ENCODE data around the gene TSLP.

Gene TSLP

DNA sequence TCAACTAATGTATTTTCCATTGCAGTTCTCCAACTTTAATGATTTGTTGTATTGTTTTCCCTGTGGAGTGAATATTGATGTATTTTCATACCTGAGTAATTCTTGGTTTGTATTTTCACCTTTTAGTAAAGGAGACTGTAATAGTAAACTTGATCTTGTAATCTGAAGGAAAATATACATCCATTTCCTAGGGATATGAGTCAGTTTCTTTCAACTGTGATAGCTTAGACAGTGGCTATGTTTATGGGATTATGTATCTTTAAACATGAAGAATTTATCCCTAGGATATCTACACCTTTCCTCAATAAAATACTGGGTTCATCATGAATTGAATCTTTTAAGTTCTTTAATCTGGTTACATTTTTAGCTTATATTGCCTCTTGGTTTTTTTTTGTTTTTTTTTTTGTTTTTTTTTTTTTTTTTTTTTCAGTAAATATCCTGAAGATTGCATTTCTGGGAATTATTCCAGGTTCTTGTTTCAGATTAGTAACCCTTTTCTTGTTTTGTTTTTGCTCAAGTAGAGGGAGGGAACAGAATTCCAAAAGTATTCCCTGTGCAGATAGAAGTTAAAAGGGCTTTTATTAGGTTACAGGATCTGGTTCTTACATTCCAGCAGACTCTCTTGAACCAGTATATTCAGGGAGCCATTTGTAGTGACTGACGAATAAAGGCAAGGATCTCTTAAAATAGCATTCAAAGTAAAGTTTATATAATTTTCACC lies 27.7 kb downstream of the TSLP start:
- no peak for DNase-seq

DNA sequence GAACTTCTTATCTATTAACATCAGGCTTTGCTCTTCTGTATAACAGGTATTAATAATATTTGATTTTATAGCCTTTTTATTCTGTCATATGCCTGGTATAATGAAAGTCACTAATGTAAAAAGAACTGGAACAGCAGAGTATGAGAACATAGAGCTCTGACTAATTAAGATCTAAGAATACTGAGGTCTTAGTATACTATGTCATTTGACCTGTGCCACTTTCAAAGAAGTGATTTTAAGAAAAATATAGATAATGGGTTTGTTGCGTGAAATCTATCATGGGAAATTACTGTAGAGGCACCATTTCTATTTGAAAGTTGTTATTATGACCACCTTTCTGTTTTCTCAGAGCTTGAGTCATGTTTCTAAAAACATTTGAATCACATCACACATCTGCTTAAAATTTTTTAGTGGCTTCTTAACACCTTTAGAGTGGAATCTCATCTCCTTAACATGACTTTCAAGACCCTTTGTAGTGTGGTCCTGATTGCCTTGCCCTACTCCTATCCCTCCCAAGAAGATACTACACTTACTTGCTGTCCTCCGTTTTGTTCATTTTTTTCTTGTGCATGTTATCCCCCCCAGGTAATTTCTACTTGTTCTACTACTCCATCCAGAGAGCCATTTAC lies 34.9 kb downstream of the TSLP start:
- DNase-seq, result no peak

GRCh38 chr5:111107371-111107770 lies 35.9 kb downstream of the TSLP start:
- DNase-seq, result no peak

- no peak for DNase-seq
These were observed 40.4 kb downstream of the TSLP start for GRCh38 chr5:111111956-111112355.

GRCh38 chr5:111113678-111114077 lies 42.2 kb downstream of the TSLP start:
- DNase-seq, result no peak

GRCh38 chr5:111115229-111115628 lies 43.7 kb downstream of the TSLP start:
- DNase-seq, result no peak

DNA sequence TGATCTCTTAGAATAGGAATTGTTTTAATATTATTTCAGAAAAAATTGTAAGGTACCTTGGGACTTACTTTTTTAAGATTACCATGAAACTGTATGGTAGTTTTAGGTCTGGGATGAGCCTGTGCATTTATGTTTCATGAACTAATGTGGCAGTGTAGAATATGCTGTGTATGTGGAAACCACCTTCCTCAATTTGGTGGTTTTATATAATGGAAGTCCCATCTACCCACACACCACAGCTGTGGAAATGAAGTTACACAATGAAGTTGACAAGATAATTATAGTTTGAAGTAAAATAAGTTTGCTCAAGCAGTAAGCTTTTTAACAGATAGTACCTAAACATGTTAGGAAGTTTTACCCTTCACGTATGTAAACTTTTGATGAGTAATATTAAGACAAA lies 45.0 kb downstream of the TSLP start:
- no peak for DNase-seq

GRCh38 chr5:111117136-111117535 lies 45.6 kb downstream of the TSLP start:
- no peak for DNase-seq

DNA sequence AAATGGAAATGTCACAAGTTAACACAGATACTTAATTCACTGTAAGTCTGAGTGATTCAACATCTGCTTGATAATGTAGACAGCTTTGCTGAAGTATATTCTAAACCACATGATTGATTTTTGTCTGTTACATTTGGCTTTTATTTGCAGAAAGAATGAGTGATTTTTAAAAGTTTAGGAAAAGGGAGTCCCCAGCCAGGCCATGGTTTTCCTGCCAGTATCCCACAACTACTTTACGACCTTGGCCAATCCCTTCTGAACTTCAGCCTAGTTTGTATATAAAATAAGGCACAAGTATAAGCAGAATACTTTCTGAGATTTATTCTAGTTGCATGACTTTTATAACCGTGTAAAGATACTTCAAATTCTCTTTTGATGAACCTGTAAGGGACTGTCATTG lies 47.7 kb downstream of the TSLP start:
- no peak for DNase-seq

DNA sequence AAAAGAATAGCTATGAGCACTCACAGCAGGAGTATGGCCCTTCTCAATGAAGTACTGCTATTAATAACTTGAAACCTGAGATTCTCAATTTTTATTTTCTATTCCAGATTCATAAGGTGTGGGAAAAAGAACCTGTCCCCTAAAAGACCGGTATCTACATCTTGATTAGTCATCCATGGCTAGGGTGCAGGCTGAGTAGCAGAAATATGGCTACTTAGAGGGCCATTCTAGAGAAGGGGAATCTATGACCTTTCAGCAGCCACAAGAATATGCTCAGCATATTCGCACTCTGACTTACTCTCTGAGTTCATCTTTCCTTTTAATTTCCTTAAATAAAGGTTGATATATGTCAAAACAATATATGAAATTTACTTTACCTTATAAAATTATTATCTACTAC lies 48.3 kb downstream of the TSLP start:
- DNase-seq, result no peak

DNA sequence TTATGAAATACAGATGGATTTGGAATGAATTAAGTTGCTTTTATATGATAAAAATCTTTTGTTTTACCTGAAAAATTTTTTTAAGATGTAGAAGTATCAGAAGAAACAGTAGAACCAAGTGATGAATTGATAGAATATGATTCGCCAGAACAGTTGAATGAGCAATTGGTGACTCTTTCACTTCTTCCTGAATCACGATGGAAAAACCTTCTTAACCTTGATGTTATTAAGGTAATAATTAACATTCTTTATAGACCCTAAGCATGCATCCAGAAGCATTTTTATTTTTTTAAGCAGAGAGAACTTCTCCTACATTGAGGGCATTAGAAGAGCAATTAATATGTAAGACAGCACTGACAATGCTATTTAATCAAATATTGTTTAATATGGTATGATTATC lies 49.4 kb downstream of the TSLP start:
- DNase-seq, result no peak

DNA sequence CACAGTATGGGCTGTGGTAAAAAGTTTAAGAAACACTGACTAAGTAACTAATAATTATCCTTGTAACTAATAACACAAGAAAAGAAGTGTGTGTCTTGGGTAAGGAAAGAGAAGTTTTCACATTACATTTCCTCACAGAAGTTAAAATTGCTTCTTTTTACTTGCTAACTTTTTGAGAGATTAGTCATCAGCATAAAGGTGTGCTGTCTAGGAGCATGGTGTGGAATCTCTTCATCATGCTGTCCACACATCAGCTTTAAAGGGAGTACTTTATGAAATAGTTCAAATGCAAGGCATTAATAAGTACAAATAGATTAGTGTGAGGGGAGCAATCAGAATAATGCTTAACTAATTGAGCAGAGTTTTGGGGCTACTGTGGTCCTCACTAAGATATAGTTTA lies 50.4 kb downstream of the TSLP start:
- no peak for DNase-seq

DNA sequence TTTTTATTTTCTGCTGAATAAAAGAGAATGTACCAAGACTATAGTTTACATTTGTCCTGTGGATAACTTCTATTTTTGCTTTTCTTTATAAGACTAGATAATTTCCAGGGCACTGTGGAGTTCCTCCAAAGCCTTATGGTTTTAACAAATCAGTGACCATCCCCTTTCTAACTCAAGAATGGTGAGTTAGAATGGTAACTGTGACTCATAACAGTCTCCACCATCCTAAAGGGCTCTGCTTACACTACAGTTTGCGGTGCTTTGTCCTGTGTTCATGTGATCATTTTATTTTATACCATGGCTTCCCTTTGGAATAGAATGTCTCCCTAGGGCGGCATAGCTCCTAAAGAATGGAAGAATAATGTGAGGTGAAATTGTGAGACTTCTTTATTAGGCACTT lies 50.9 kb downstream of the TSLP start:
- no peak for DNase-seq

DNA sequence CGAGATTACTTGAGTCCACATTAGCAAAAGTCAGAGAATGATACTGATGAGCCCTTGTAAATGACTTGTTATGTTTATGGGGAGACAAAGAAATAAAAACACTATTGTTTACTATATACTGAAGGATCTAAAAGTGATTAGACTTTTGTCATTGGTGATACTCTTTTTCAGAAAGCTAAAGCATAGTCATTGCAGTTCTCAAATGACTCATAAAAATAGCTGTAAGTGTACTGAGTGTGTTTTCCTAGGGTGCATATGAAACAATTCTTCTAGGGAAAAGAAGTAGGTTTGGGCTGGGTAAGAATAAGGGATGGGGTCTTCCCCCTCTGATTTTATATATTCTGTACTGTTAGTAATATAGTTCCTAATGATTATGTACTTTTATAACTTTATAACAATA lies 53.3 kb downstream of the TSLP start:
- DNase-seq, result no peak

GRCh38 chr5:111126896-111127295 lies 55.4 kb downstream of the TSLP start:
- DNase-seq, result no peak

All from CD4-positive, alpha-beta T cell treated with Interleukin-4 for 4 hours (primary cell).